HepG2 (cell line): Measurements from ENCODE around the gene CHPF. TPM values are rescaled to one million over a fixed set of nuclear protein-coding genes. Genes with fewer than 3 reads are reported as not detected.

ENCODE experiments used
- ARHGAP35 ChIP-seq: sonication (generic); formaldehyde crosslinking; IDR thresholded peaks from 2 replicates; pipeline ENCODE4 v1.9.0; 2022; ENCODE audit warnings: mild to moderate bottlenecking, inconsistent platforms, moderate library complexity, missing genetic modification reagents, borderline replicate concordance
- CENPX ChIP-seq: sonication (generic); formaldehyde crosslinking; IDR thresholded peaks from 2 replicates; pipeline ENCODE4 v1.9.0; 2021; ENCODE audit warnings: mild to moderate bottlenecking, missing genetic modification reagents, moderate library complexity
- CREM ChIP-seq, 2 experiments: sonication (generic) in 1 of 2; formaldehyde crosslinking in 1 of 2; IDR thresholded peaks; 2 replicates each; pipeline versions ENCODE4 v1.4.0 to v1.6.1; 2016 to 2020; ENCODE audit warnings: antibody characterized with exemption in 1 of 2, mild to moderate bottlenecking in 1 of 2, missing genetic modification reagents in 1 of 2
- HOXD1 ChIP-seq: sonication (generic); formaldehyde crosslinking; IDR thresholded peaks from 2 replicates; pipeline ENCODE4 v1.5.0; 2020; ENCODE audit warnings: missing genetic modification reagents
- NBN ChIP-seq: fragments of 450-650 bp; conservative IDR thresholded peaks from 2 replicates; pipeline ENCODE4 v1.6.1; 2017
- NPAS2 ChIP-seq: sonication (generic); formaldehyde crosslinking; IDR thresholded peaks from 2 replicates; pipeline ENCODE4 v1.8.0; 2022; ENCODE audit warnings: mild to moderate bottlenecking, missing genetic modification reagents, borderline replicate concordance
- RBM22 ChIP-seq: fragments of 200-400 bp; formaldehyde crosslinking; optimal IDR thresholded peaks from 2 replicates; pipeline ENCODE3; 2017; ENCODE audit warnings: mild to moderate bottlenecking, low read length, moderate library complexity
- SIX4 ChIP-seq: sonication (generic); formaldehyde crosslinking; IDR thresholded peaks from 2 replicates; pipeline ENCODE4 v1.4.0; 2020; ENCODE audit warnings: missing genetic modification reagents
- SKI ChIP-seq: fragments of 450-650 bp; IDR thresholded peaks from one replicate; pipeline ENCODE4 v1.6.1; 2018; ENCODE audit warnings: mild to moderate bottlenecking; ENCODE audit not compliant: partially characterized antibody
- TAF1 ChIP-seq: sonication (generic); formaldehyde crosslinking; IDR thresholded peaks from 2 replicates; pipeline ENCODE4 v1.4.0; 2020; ENCODE audit warnings: missing genetic modification reagents
- ZBTB21 ChIP-seq: sonication (generic); formaldehyde crosslinking; IDR thresholded peaks from 2 replicates; pipeline ENCODE4 v1.4.0; 2020; ENCODE audit warnings: missing genetic modification reagents
- ZNF124 ChIP-seq: sonication (generic); formaldehyde crosslinking; IDR thresholded peaks from 2 replicates; pipeline ENCODE4 v1.4.0; 2020; ENCODE audit warnings: missing genetic modification reagents
- ZNF557 ChIP-seq: sonication (generic); formaldehyde crosslinking; IDR thresholded peaks from 2 replicates; pipeline ENCODE4 v1.4.0; 2020; ENCODE audit warnings: missing genetic modification reagents
- ZSCAN20 ChIP-seq: sonication (generic); formaldehyde crosslinking; IDR thresholded peaks from 2 replicates; pipeline ENCODE4 v1.4.0; 2020; ENCODE audit warnings: missing genetic modification reagents, mild to moderate bottlenecking, borderline replicate concordance
- polyA plus RNA-seq, 8 experiments: library from polyadenylated mRNA; depleted of rRNA in 3 of 8; stranded (reverse) in 7 of 8; unstranded in 1 of 8; fragments of >200 nt; fragmentation: Illumina TruSeq in 4 of 8; extraction: Trizol in 4 of 8; gene quantifications; 2 replicates each; pipeline versions ENCODE4 v1.2.1 to v1.2.3, GENCODE V29; 2011 to 2016; ENCODE audit warnings: low read depth in 4 of 8, missing spikeins in 1 of 8, mixed read lengths in 1 of 8; ENCODE audit not compliant: insufficient read depth in 1 of 8
- total RNA-seq, 5 experiments: library from RNA; depleted of rRNA; stranded (reverse); fragments of >200 nt; fragmentation: Illumina TruSeq; extraction: Trizol; gene quantifications; 2 replicates each; pipeline ENCODE4 v1.2.3, GENCODE V29; 2016; ENCODE audit warnings: low read depth in 1 of 5
- TF ChIP-seq, protein P1 (sequence below), 2 experiments: IDR thresholded peaks; 2 replicates each; pipeline ENCODE4 v1.6.1; 2011 to 2012; ENCODE audit warnings: low read length in 2 of 2, borderline replicate concordance in 1 of 2, low read depth in 1 of 2, mild to moderate bottlenecking in 1 of 2, moderate library complexity in 1 of 2
- TF ChIP-seq, protein P2 (sequence below): sonication (generic); formaldehyde crosslinking; IDR thresholded peaks from 2 replicates; pipeline ENCODE4 v1.5.1; 2020; ENCODE audit warnings: missing genetic modification reagents, mild to moderate bottlenecking, borderline replicate concordance
- TF ChIP-seq, protein P3 (sequence below): IDR thresholded peaks from 2 replicates; pipeline ENCODE4 v1.6.1; 2016; ENCODE audit warnings: missing genetic modification reagents, missing compliant biosample characterization
- TF ChIP-seq, protein P4 (sequence below): IDR thresholded peaks from 2 replicates; pipeline ENCODE4 v1.6.1; 2016; ENCODE audit warnings: low read depth, borderline replicate concordance
- TF ChIP-seq, protein P5 (sequence below): IDR thresholded peaks from 2 replicates; pipeline ENCODE4 v1.6.1; 2016; ENCODE audit warnings: mild to moderate bottlenecking, missing biosample characterization, missing genetic modification reagents
- TF ChIP-seq, protein P6 (sequence below): sonication (generic); formaldehyde crosslinking; IDR thresholded peaks from 2 replicates; pipeline ENCODE4 v1.9.0; 2021; ENCODE audit warnings: missing genetic modification reagents, borderline replicate concordance

Gene CHPF
- total and polyA plus RNA-seq, 2 of the 13 experiments (the other 11 are each of a cell fraction or from before 2014, with no cell fraction given) = 79.6 to 111 TPM

DNA sequence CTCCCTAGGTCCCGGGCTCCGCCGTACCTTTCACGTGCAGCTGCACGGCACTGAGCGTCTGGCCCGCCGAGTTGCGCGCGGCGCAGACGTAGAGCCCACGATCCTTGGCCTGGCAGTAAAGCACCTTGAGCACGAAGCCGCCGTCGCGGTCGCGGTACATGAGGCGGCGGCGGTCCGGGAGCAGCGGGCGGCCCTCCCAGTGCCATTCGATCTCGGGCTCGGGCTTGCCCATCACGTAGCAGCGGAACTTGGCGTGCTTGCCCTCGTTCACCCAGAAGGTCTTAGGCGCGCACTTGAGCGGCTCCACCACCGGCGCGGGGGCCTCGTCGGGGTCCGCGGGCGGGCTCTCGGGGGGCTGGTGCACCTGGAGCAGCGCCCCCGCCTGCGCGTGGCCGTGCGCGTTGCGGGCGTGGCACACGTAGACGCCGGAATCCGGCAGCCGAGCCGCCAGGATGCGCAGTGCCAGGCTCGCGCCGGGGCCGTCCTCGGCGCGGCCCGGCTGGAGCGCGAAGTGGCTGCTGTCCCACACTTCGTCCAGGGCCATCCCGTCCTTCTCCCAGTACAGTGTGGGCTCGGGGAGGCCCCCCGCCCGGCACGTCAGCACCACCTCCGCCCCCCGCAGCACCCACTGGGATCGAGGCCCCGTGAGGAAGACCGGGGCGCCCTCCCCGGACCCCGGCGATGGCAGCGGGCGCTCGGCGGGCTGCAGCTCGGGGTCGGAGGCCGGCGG lies 26.8 kb upstream of the CHPF start (continued):
- no peak; the same call in 1 of the 2 replicates for TF ChIP-seq ARHGAP35 (CRISPR knock-in tag)
- TF ChIP-seq, protein P1, sequence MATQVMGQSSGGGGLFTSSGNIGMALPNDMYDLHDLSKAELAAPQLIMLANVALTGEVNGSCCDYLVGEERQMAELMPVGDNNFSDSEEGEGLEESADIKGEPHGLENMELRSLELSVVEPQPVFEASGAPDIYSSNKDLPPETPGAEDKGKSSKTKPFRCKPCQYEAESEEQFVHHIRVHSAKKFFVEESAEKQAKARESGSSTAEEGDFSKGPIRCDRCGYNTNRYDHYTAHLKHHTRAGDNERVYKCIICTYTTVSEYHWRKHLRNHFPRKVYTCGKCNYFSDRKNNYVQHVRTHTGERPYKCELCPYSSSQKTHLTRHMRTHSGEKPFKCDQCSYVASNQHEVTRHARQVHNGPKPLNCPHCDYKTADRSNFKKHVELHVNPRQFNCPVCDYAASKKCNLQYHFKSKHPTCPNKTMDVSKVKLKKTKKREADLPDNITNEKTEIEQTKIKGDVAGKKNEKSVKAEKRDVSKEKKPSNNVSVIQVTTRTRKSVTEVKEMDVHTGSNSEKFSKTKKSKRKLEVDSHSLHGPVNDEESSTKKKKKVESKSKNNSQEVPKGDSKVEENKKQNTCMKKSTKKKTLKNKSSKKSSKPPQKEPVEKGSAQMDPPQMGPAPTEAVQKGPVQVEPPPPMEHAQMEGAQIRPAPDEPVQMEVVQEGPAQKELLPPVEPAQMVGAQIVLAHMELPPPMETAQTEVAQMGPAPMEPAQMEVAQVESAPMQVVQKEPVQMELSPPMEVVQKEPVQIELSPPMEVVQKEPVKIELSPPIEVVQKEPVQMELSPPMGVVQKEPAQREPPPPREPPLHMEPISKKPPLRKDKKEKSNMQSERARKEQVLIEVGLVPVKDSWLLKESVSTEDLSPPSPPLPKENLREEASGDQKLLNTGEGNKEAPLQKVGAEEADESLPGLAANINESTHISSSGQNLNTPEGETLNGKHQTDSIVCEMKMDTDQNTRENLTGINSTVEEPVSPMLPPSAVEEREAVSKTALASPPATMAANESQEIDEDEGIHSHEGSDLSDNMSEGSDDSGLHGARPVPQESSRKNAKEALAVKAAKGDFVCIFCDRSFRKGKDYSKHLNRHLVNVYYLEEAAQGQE (IDR thresholded peaks at IDR 0.05; ENCODE audit: borderline replicate concordance in 1 of 2, low read depth in 1 of 2, low read length in 2 of 2) = 0 out of 4 replicates have a peak, but pooled peaks of 1 of the 2 experiments have one; percentile 32
- peak; percentile 63; the same call in 1 of the 2 replicates for TF ChIP-seq TAF1
- no peak for TF ChIP-seq NBN
- TF ChIP-seq RBM22 = no peak
- no peak for TF ChIP-seq ZNF557 (CRISPR knock-in tag)
- TF ChIP-seq, protein P2, sequence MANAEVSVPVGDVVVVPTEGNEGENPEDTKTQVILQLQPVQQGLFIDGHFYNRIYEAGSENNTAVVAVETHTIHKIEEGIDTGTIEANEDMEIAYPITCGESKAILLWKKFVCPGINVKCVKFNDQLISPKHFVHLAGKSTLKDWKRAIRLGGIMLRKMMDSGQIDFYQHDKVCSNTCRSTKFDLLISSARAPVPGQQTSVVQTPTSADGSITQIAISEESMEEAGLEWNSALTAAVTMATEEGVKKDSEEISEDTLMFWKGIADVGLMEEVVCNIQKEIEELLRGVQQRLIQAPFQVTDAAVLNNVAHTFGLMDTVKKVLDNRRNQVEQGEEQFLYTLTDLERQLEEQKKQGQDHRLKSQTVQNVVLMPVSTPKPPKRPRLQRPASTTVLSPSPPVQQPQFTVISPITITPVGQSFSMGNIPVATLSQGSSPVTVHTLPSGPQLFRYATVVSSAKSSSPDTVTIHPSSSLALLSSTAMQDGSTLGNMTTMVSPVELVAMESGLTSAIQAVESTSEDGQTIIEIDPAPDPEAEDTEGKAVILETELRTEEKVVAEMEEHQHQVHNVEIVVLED (CRISPR knock-in tag) = peak; percentile 14; the same call in 1 of the 2 replicates
- TF ChIP-seq NPAS2 (CRISPR knock-in tag) = no peak
- no peak for TF ChIP-seq ZBTB21
- peak; percentile 8; the same call in 1 of the 2 replicates for TF ChIP-seq SIX4 (CRISPR knock-in tag)
- TF ChIP-seq, protein P3, sequence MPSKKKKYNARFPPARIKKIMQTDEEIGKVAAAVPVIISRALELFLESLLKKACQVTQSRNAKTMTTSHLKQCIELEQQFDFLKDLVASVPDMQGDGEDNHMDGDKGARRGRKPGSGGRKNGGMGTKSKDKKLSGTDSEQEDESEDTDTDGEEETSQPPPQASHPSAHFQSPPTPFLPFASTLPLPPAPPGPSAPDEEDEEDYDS = no peak
- no peak for TF ChIP-seq ZSCAN20 (CRISPR knock-in tag)
- no peak for TF ChIP-seq ZNF124 (CRISPR knock-in tag)
- TF ChIP-seq, protein P4, sequence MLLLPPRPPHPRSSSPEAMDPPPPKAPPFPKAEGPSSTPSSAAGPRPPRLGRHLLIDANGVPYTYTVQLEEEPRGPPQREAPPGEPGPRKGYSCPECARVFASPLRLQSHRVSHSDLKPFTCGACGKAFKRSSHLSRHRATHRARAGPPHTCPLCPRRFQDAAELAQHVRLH (CRISPR knock-in tag) = no peak; the same call in 1 of the 2 replicates
- no peak for TF ChIP-seq CREM (IDR thresholded peaks at IDR 0.05)
- TF ChIP-seq CREM (CRISPR knock-in tag; IDR thresholded peaks at IDR 0.05) = no peak
- TF ChIP-seq HOXD1 = no peak
- TF ChIP-seq, protein P5, sequence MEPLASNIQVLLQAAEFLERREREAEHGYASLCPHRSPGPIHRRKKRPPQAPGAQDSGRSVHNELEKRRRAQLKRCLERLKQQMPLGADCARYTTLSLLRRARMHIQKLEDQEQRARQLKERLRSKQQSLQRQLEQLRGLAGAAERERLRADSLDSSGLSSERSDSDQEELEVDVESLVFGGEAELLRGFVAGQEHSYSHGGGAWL (CRISPR knock-in tag) = 0 out of 2 replicates have a peak, but pooled peaks have one; percentile 53
- no peak for TF ChIP-seq CENPX
- TF ChIP-seq, protein P6, sequence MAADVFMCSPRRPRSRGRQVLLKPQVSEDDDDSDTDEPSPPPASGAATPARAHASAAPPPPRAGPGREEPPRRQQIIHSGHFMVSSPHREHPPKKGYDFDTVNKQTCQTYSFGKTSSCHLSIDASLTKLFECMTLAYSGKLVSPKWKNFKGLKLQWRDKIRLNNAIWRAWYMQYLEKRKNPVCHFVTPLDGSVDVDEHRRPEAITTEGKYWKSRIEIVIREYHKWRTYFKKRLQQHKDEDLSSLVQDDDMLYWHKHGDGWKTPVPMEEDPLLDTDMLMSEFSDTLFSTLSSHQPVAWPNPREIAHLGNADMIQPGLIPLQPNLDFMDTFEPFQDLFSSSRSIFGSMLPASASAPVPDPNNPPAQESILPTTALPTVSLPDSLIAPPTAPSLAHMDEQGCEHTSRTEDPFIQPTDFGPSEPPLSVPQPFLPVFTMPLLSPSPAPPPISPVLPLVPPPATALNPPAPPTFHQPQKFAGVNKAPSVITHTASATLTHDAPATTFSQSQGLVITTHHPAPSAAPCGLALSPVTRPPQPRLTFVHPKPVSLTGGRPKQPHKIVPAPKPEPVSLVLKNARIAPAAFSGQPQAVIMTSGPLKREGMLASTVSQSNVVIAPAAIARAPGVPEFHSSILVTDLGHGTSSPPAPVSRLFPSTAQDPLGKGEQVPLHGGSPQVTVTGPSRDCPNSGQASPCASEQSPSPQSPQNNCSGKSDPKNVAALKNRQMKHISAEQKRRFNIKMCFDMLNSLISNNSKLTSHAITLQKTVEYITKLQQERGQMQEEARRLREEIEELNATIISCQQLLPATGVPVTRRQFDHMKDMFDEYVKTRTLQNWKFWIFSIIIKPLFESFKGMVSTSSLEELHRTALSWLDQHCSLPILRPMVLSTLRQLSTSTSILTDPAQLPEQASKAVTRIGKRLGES (CRISPR knock-in tag) = no peak
- TF ChIP-seq SKI = no peak
